ENCODE data around the gene WDR73.

DNA sequence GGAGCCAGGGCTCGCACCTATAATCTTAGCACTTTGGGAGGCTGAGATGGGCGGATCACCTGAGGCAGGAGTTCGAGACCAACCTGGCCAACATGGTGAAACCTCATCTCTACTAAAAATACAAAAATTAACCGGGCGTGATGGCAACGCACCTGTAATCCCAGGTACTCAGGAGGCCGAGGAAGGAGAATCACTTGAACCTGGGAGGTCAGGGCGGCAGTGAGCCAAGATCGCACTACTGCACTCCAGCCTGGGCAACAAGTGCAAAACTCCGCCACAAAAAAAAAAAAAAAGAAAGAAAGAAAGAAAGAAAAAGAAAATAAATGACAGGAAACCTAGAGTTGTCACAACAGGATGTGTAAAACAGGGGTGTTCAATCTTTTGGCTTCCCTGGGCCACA, 6.9 kb upstream of the WDR73 start:
- TF ChIP-seq, protein P1, sequence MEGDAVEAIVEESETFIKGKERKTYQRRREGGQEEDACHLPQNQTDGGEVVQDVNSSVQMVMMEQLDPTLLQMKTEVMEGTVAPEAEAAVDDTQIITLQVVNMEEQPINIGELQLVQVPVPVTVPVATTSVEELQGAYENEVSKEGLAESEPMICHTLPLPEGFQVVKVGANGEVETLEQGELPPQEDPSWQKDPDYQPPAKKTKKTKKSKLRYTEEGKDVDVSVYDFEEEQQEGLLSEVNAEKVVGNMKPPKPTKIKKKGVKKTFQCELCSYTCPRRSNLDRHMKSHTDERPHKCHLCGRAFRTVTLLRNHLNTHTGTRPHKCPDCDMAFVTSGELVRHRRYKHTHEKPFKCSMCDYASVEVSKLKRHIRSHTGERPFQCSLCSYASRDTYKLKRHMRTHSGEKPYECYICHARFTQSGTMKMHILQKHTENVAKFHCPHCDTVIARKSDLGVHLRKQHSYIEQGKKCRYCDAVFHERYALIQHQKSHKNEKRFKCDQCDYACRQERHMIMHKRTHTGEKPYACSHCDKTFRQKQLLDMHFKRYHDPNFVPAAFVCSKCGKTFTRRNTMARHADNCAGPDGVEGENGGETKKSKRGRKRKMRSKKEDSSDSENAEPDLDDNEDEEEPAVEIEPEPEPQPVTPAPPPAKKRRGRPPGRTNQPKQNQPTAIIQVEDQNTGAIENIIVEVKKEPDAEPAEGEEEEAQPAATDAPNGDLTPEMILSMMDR (IDR thresholded peaks at IDR 0.05) = no peak
- no peak for TF ChIP-seq ZFX (IDR thresholded peaks at IDR 0.05; ENCODE audit: borderline replicate concordance)

Data from 22Rv1 (cell line).